AG10803 (cell line): ENCODE measurements around the gene ZNF679.
"Not testable (repeated sequence)": the region's sequence is repeated elsewhere in the genome, so short reads cannot be mapped to it uniquely, and the experiment has no call there.

Experiments used
- DNase-seq: peaks from one replicate; pipeline ENCODE4 v3.0.0; 2010; ENCODE audit warnings: low read depth
- H3K4me3 ChIP-seq: 2 replicates; pipeline ENCODE4 v1.5.1; 2011; ENCODE audit warnings: mild to moderate bottlenecking, low read length, control low read depth
- TF ChIP-seq, protein P1 (sequence below): conservative IDR thresholded peaks from 2 replicates; pipeline ENCODE4 v1.5.1; 2011; ENCODE audit warnings: mild to moderate bottlenecking, low read length, control low read depth, inconsistent platforms

Gene ZNF679

GRCh38 chr7:64228174-64228573 is at the start of gene ZNF679:
TSS of gene ZNF679 (plus strand) at chr7:64228474. CDS start at chr7:64249118, 20,644 bp downstream.
- not testable (repeated sequence) for H3K4me3 ChIP-seq, DNase-seq

GRCh38 chr7:64180989-64181388 is 47.3 kb upstream of the ZNF679 start:
- no peak overlapping the region for H3K4me3 ChIP-seq
- TF ChIP-seq, protein P1, sequence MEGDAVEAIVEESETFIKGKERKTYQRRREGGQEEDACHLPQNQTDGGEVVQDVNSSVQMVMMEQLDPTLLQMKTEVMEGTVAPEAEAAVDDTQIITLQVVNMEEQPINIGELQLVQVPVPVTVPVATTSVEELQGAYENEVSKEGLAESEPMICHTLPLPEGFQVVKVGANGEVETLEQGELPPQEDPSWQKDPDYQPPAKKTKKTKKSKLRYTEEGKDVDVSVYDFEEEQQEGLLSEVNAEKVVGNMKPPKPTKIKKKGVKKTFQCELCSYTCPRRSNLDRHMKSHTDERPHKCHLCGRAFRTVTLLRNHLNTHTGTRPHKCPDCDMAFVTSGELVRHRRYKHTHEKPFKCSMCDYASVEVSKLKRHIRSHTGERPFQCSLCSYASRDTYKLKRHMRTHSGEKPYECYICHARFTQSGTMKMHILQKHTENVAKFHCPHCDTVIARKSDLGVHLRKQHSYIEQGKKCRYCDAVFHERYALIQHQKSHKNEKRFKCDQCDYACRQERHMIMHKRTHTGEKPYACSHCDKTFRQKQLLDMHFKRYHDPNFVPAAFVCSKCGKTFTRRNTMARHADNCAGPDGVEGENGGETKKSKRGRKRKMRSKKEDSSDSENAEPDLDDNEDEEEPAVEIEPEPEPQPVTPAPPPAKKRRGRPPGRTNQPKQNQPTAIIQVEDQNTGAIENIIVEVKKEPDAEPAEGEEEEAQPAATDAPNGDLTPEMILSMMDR = no peak
- no peak for DNase-seq

- H3K4me3 ChIP-seq = no peak overlapping the region
- TF ChIP-seq, protein P1 = no peak
- no peak for DNase-seq
These were observed 46.7 kb upstream of the ZNF679 start for GRCh38 chr7:64181586-64181985.

DNA sequence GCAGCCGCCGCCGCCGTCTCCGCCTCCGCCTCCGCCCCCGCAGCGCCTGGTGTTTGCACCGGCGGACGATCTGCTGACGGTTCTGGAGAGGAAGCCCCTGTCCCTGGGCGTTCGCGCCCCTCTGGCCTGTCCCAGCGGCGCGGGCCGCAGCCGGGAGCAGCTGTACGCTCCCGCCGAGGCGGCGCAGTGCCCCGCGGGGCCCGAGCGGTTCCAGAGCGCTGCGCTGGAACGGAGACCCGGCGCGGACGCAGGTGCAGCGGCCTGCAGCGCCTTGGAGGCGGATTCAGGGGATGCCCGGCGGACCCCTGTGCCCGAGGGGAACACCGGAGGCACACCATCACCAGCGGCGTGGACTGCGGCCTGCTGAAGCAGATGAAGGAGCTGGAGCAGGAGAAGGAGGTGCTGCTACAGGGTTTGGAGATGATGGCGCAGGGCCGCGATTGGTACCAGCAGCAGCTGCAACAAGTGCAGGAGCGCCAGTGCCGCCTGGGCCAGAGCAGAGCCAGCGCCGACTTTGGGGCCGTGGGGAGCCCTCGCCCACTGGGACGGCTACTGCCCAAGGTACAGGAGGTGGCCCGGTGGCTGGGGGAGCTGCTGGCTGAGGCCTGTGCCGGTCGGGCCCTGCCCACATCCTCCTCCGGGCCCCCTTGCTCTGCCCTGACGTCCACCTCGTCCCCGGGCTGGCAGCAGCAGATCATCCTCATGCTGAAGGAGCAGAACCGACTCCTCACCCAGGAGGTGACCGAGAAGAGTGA is 46.1 kb upstream of the ZNF679 start:
- TF ChIP-seq, protein P1 = no peak
- DNase-seq = no peak
- no peak overlapping the region for H3K4me3 ChIP-seq

- no peak for DNase-seq
- H3K4me3 ChIP-seq = no peak overlapping the region
- TF ChIP-seq, protein P1 = no peak
These were observed 45.0 kb upstream of the ZNF679 start for GRCh38 chr7:64183126-64183742.

GRCh38 chr7:64183827-64184372 is 44.4 kb upstream of the ZNF679 start:
- TF ChIP-seq, protein P1 = no peak
- H3K4me3 ChIP-seq = no peak overlapping the region
- DNase-seq = no peak

GRCh38 chr7:64184376-64184775 is 43.9 kb upstream of the ZNF679 start:
- TF ChIP-seq, protein P1 = no peak

More at GRCh38 chr7:64184376-64184775, 43.9 kb upstream of the ZNF679 start:
- H3K4me3 ChIP-seq = no peak overlapping the region
- no peak for DNase-seq
